Fibroblast of peridontal ligament (primary cell): ENCODE data around the gene FBXO48.

ENCODE experiments used
- DNase-seq: peaks from one replicate; pipeline ENCODE4 v3.0.0-alpha.2; 2010; ENCODE audit errors: extremely low read depth

FBXO48 gene

GRCh38 chr2:68438455-68439303 is 28.4 kb downstream of the FBXO48 start:
- peak; percentile 32 for DNase-seq

DNA sequence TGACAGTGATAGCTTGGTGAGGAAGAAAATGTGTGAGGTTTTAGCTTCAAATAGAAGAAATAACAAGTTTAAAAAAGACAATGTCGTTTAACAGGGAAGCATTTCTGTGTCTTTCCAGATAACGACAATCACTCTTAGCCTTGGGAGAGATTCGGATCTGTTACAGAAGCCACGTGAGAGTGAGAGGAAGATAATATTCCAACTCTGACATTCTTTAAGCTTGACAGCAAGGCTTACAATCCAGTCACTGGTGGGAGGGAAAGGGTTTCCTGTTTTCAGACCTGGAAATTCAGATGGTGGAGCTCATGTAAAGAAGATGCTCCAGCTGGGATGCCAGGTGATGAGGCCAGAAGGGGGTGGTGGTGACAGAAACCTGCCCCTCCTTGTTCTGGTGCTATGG is 30.8 kb downstream of the FBXO48 start:
- peak; percentile 53 for DNase-seq

DNA sequence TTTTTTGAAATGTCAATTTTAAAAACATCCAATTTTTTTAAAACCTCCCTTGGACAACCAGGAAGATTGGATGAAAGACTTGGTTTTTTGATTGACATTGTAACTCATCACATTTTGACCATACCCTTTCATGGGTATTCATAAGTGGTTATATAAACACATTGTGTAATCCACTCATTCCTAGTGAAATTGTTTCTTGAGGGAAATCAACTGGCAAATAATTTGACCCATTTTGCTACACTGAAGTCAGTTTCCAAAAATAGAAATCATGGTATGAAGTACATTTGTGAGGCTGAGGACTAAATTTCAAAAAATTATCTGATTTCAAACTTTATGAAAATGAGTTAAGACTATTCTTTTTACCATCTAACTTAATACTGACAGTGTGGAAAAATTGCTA is 31.5 kb downstream of the FBXO48 start:
- DNase-seq, result peak; percentile 89

- no peak for DNase-seq
Measured at GRCh38 chr2:68434981-68435380, 32.1 kb downstream of the FBXO48 start.

- no peak for DNase-seq
Measured at GRCh38 chr2:68432696-68433658, 34.1 kb downstream of the FBXO48 start.

DNA sequence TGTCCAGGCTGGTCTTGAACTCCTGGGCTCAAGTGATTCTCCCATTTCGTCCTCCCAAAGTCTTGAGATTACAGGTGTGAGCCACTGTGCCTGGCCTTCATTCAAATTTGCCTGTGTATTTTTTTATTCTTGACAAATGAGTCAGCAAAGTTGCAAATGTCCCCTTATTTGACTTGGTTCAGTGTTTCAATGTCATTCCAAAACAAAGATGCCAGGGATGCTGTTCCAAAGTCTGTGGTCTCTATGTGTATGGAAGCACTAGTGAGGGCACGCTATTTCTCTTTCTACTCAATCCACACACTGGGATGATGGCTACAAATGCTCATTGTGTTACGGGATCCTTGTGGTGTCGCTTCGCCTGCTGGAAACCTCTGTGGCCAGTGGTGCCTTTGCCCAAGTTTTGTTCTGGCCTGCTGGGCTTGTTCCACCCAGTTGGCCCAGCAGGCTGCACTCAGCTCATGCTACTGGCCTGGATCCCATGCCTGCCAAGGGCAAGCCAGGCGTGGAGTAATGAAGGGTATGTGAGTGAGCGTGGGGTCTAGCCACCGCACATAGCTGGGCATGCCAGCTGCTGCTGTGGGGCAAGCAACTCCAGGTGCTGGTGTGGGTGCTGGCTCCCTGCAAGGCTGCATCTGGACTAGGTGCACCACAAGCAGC is 35.6 kb downstream of the FBXO48 start:
- no peak for DNase-seq

DNA sequence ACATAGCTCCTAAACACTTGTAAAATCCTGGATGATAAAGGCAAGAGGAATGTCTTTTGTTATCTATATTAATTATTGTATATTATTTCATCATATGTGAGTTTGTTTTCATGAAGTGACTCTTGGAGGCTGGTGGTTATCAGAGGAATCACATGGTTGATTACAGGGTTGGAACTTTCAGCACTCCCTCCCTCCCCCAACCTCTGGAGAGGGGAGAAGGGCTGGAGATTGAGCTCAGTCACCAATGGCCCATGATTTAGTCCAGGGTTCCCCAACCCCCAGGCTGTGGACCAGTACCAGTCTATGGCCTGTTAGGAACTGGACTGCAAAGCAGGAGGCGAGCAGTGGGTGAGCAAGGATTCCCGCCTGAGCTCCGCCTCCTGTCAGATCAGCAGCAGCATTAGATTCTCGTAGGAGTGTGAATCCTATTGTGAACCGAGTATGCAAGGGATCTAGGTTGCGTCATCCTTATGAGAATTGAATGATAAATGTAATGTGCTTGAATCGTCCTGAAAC is 37.7 kb downstream of the FBXO48 start:
- no peak for DNase-seq

DNA sequence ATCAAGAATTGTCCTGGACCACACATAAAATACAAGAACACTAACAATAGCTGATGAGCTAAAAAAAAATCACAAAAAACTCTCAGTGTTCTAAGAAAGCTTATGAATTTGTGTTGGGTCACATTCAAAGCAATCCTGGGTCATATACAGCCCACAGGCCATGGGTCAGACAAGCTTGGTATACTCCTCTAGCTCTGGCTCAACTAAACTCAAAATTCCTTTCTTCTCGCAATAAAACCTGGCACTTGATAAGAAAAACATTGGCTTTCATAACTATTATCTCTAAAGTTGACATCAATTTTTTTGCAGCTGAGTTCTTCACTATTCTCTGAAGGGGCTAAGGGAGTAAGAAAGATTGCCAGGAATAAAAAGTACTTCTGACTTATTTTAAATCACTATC is 38.3 kb downstream of the FBXO48 start:
- no peak for DNase-seq

- DNase-seq, result no peak
Measured at GRCh38 chr2:68428126-68428525, 39.0 kb downstream of the FBXO48 start.

- peak; percentile 63 for DNase-seq
Measured at GRCh38 chr2:68426848-68427579, 40.1 kb downstream of the FBXO48 start.

GRCh38 chr2:68426446-68426845 is 40.6 kb downstream of the FBXO48 start:
- DNase-seq, result no peak

DNA sequence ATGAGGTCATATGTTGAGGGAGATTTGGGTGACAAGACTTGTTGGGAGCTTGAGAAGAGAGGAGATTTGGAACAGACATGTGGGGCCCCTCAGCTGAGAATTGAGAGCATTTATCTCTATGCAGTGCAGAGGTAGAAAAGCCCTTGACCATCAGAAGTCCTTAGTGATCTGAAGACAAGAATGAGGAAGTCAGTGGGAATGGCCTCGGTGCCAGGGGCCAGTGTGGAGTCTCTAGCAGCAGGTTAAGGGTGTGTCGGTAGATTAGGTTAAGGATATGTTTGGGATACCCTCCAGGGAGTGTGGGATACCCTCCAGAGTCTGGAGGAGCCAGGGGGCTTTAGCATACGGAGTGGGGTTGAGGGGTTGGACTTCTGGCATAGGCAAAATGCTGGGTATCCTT is 41.6 kb downstream of the FBXO48 start:
- DNase-seq, result no peak

- DNase-seq, result no peak
Measured at GRCh38 chr2:68423966-68424650, 43.0 kb downstream of the FBXO48 start.

GRCh38 chr2:68420254-68420910 is 46.7 kb downstream of the FBXO48 start:
- DNase-seq, result peak; percentile 49

DNA sequence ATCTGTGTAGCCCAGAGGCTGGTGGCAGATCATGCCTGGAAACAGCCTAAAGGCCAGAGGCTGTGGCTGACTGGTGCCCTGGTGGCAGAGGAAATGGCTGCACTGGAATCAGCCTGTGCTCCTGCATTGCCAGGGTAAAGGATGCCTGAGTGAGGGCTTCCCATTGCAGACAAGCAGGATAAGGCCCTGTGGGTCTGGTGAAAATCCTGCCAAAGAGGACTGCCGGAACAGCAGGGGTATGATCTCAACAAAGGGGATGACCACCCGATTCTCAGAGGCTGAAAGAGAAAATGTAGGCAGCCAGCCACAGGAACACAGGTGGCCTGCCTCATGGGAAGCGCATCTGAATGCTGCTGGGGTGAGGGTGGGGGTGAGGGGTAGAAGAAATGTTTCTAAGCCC is 48.2 kb downstream of the FBXO48 start:
- DNase-seq, result no peak

DNA sequence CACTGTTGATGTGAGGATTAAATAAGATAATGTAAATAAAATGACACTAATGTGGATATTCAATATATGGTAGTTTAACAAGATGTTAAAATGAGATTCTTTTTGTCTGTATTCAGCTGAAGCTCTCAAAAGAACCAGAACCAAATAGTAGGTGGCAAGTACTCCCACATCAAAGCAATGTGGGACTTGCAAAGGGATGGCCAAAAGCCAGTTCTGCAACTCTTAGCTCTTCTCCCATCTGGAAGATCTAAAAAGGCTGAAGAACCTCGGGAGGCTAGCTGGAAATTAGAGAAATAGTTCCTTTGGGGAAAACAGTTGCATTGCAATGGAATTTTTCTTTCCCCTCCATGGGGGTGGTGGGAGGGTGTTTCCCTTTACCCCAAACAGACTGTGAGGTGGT is 48.7 kb downstream of the FBXO48 start:
- DNase-seq, result no peak

GRCh38 chr2:68417926-68418325 is 49.2 kb downstream of the FBXO48 start:
- DNase-seq, result no peak

DNA sequence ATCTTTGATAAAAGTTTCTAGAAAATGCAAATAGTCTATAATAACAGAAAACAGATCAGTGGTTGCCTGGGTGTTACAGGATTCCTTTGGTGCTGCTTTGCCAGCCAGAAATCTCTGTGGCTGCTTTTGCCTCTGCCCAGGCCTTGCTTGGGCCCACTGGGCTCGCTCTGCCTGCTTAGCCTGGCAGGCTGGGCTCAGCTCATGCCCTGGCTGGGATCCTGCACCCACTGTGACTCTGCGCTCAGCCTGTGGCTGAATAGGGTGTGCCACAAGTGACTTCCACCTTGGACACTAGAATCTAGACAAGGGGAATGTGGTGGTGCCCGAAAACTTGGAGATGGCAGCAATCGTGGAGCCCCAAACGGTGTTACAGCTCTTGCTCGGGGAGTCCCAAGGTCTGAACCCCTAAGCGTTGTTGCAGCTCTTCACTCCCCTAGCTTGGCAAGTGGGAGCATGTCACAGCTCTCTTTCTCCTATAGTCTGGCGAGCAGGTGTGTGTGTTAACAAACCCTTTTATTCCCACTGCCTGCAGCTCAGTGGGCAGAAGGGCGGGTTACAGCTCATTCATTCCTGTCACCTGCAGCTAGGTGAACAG is 50.9 kb downstream of the FBXO48 start:
- no peak for DNase-seq

DNA sequence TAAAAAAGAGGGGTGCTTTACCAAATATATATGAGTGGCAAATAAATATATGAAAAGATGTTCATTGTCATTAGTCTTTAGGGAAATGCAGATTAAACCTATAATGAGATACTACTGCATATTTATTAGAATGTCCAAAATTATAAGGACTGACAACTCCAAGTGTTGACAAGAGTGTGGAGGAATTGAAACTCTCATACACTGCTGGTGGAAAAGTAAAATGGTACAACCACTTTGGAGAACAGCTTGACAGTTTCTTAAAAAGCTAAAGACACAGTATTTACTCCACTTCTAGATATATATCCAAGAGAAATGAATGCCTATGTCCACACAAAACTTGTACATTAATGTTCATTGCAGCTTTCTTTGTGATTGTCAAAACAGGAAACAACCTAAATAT is 51.6 kb downstream of the FBXO48 start:
- DNase-seq, result no peak

GRCh38 chr2:68414876-68415275 is 52.2 kb downstream of the FBXO48 start:
- no peak for DNase-seq
